H1 (cell line): ENCODE measurements around the gene CTIF. TPM values are rescaled to one million over a fixed set of nuclear protein-coding genes. Genes with fewer than 3 reads are reported as not detected.

Experiments used
- BCL11A ChIP-seq, 2 experiments: IDR thresholded peaks; one replicate each; pipeline ENCODE4 v1.6.1; 2011; ENCODE audit warnings: low read depth in 2 of 2, low read length in 2 of 2, mild to moderate bottlenecking in 2 of 2
- CHD2 ChIP-seq: IDR thresholded peaks from 2 replicates; pipeline ENCODE4 v1.6.1; 2012; ENCODE audit warnings: low read length, improper control_type of control experiment
- CTCF ChIP-seq, 3 experiments: IDR thresholded peaks; 1 replicate in 2 of 3; 2 replicates in 1 of 3; pipeline versions ENCODE4 v1.5.1 to v1.6.1; 2011; ENCODE audit warnings: low read length in 3 of 3, mild to moderate bottlenecking in 3 of 3, inconsistent platforms in 2 of 3, low read depth in 1 of 3, moderate library complexity in 1 of 3; ENCODE audit not compliant: insufficient read depth in 1 of 3; ENCODE audit errors: control extremely low read depth in 1 of 3
- EGR1 ChIP-seq: IDR thresholded peaks from 2 replicates; pipeline ENCODE4 v1.6.1; 2011; ENCODE audit warnings: low read depth, low read length, borderline replicate concordance
- KDM5A ChIP-seq: fragments of 200-600 bp; IDR thresholded peaks from 2 replicates; pipeline ENCODE4 v1.7.1; 2012; ENCODE audit warnings: mild to moderate bottlenecking, low read length, inconsistent platforms, mixed read lengths
- POLR2AphosphoS5 ChIP-seq: IDR thresholded peaks from 2 replicates; pipeline ENCODE4 v1.6.1; 2011; ENCODE audit warnings: low read depth, low read length
- SIX5 ChIP-seq: IDR thresholded peaks from 2 replicates; pipeline ENCODE4 v1.6.1; 2011; ENCODE audit warnings: mild to moderate bottlenecking, low read depth, low read length
- SP2 ChIP-seq: IDR thresholded peaks from 2 replicates; pipeline ENCODE4 v1.6.1; 2012; ENCODE audit warnings: mild to moderate bottlenecking, low read length, inconsistent platforms
- polyA plus RNA-seq, 7 experiments: library from polyadenylated mRNA; depleted of rRNA in 3 of 7; stranded (reverse) in 5 of 7; unstranded in 2 of 7; fragments of >200 nt in 5 of 7; fragments of 200-250 nt in 2 of 7; gene quantifications; 1 replicate in 5 of 7; 2 replicates in 1 of 7; 4 replicates in 1 of 7; pipeline versions ENCODE4 v1.2.1 to v1.2.3, GENCODE V29; 2011 to 2013; ENCODE audit warnings: missing spikeins in 2 of 7, mixed read lengths in 2 of 7
- total RNA-seq: library from RNA; stranded (reverse); fragmentation: NEBNext Ultra II Directional; extraction: Animal tissue kit (Norgen Biotek cat#: 25700); gene quantifications from 2 replicates; pipeline ENCODE4 v1.2.1, GENCODE V29; 2021
- TF ChIP-seq, protein P1 (sequence below): IDR thresholded peaks from 2 replicates; pipeline ENCODE4 v1.6.1; 2012; ENCODE audit warnings: inconsistent platforms

CTIF gene
- total and polyA plus RNA-seq, 2 of the 8 experiments (the other 6 are each of a cell fraction or from before 2014, with no cell fraction given), result 9.0 to 17.8 TPM

- no peak for TF ChIP-seq BCL11A (IDR thresholded peaks at IDR 0.05; ENCODE audit: low read depth in 2 of 2, low read length in 2 of 2)
- TF ChIP-seq SIX5, result no peak
- no peak for TF ChIP-seq CTCF (IDR thresholded peaks at IDR 0.05; ENCODE audit: control extremely low read depth in 1 of 3, insufficient read depth in 1 of 3, low read depth in 1 of 3, low read length in 3 of 3)
- no peak for TF ChIP-seq EGR1
- TF ChIP-seq CHD2, result no peak
- TF ChIP-seq, protein P1, sequence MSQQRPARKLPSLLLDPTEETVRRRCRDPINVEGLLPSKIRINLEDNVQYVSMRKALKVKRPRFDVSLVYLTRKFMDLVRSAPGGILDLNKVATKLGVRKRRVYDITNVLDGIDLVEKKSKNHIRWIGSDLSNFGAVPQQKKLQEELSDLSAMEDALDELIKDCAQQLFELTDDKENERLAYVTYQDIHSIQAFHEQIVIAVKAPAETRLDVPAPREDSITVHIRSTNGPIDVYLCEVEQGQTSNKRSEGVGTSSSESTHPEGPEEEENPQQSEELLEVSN, result no peak
- no peak for TF ChIP-seq SP2
- TF ChIP-seq POLR2AphosphoS5, result no peak
- no peak for TF ChIP-seq KDM5A
- TF ChIP-seq, all 59 proteins: peak for 0
Observed at GRCh38 chr18:48882379-48882778, 343.5 kb downstream of the CTIF start (continued).
